Iris pigment epithelial cell (primary cell): ENCODE data around the gene TM4SF20.

ENCODE experiments used
- DNase-seq: peaks from one replicate; pipeline ENCODE4 v3.0.0-alpha.2; 2011; ENCODE audit warnings: low read depth

The TM4SF20 gene

DNA sequence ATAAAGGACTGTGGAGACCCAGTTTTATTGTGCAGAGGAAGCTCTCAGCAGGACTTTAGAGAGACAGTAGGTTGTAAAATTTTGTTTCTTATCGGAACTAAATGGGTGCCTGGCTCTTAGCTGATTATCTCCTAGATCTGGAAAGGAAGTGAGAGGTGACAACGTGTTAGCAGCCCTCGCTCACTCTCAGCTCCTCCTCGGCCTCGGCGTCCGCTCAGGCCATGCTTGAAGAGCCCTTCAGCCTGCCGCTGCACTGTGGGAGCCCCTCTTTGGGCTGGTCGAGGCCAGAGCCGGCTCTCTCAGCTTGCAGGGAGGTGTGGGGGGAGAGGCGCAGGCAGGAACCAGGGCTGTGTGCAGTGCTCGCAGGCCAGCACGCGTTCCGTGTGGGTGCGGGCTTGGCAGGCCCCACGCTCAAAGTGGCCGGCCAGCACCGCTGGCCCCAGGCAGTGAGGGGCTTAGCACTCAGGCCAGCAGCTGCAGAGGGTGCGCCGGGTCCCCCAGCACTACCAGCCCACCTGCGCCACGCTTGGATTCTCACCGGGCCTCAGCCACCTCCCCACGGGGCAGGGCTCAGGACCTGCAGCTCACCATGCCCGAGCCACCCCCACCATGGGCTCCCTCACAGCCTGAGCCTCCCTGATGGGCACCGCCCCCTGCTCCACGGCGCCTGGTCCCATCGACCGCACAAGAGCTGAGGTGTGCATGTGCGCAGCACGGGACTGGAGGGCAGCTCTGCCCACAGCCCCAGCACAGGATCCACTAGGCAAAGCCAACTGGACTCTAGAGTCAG, 58.6 kb downstream of the TM4SF20 start:
- no peak for DNase-seq

DNA sequence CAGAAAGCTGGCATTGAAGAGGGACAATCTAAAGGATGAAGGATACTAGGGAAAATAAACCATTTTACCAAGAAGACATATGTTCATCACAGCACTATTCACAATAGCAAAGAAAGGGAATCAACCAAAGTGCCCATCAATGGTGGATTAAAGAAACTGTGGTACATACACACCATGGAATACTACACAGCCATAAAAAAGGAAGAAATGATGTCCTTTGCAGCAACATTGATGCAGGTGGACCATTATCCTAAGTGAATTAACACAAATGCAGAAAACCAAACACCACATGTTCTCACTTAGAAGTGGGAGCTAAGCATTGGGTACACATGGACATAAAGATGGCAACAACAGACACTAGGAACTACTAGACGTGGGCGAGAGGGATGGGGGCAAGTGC, 61.3 kb downstream of the TM4SF20 start:
- DNase-seq = no peak

DNA sequence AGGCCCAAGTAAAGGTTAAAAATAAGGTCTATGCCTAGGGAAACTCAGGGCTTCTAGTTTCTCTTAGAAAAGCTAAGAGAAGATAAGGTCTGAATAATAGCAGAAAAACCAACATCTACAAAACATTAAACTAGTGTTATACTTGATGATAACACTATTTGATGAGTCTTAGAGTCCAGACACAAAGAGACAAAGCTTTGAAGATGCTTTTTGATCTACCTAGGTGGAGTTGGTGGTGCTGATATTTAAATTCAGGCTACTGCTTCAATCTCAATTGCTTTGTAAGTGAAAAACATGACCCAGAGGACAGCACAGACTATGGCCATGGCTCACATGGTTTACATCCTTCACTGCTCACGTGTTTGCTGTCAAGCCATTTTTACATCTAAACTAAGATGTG, 65.8 kb downstream of the TM4SF20 start:
- DNase-seq = no peak

DNA sequence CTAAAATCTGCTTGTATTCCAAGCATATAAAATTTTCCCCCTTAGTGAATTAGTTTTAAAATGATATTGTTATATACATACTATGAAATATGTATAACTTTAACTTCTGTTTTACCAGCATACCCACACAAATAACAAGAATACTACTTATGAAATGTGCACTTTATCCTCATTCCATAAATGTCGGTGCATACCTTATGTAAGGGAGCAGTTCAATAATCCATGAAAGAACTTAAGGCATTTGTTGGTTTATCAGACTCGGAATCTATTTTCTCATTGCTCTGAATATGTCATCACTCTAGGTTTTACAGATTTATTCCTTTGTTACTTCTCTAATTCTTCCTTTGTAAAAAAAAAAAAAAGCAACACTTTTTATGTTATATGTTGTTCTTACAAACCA, 66.5 kb downstream of the TM4SF20 start:
- DNase-seq = no peak
